Measurements from ENCODE around the gene IDE. TPM values are rescaled to one million over a fixed set of nuclear protein-coding genes. Genes with fewer than 3 reads are reported as not detected.
"Not testable (repeated sequence)": the region's sequence is repeated elsewhere in the genome, so short reads cannot be mapped to it uniquely, and the experiment has no call there.

IDE gene
- total RNA-seq, 1 donor from 2014 or later: 20.2 TPM

- peak; percentile 25 to 57 for DNase-seq (ENCODE audit: low read depth in 2 of 2)
Measured at GRCh38 chr10:92419740-92420545, 153.9 kb downstream of the IDE start.

GRCh38 chr10:92418891-92419290 lies 155.0 kb downstream of the IDE start:
- DNase-seq (ENCODE audit: low read depth in 2 of 2): no peak

- no peak for DNase-seq (ENCODE audit: low read depth in 2 of 2)
Measured at GRCh38 chr10:92418221-92418620, 155.7 kb downstream of the IDE start.

GRCh38 chr10:92413519-92413918 lies 160.4 kb downstream of the IDE start:
- peak; percentile 42 to 82 for DNase-seq (ENCODE audit: low read depth in 2 of 2)

- DNase-seq (ENCODE audit: low read depth in 2 of 2): no peak
Measured at GRCh38 chr10:92413011-92413410, 160.9 kb downstream of the IDE start.

- DNase-seq (ENCODE audit: low read depth in 2 of 2): no peak
Measured at GRCh38 chr10:92411406-92411805, 162.5 kb downstream of the IDE start.

GRCh38 chr10:92410501-92410900 lies 163.4 kb downstream of the IDE start:
- no peak for DNase-seq (ENCODE audit: low read depth in 2 of 2)

- no peak for DNase-seq (ENCODE audit: low read depth in 2 of 2)
Measured at GRCh38 chr10:92408017-92408361, 165.9 kb downstream of the IDE start.

- peak in 1 of 2 donors; percentile 4 for DNase-seq (ENCODE audit: low read depth in 2 of 2)
Measured at GRCh38 chr10:92407305-92408016, 166.4 kb downstream of the IDE start.

- DNase-seq (ENCODE audit: low read depth in 2 of 2): no peak
Measured at GRCh38 chr10:92405419-92405924, 168.4 kb downstream of the IDE start.

- no peak for DNase-seq (ENCODE audit: low read depth in 2 of 2)
Measured at GRCh38 chr10:92404612-92405418, 169.1 kb downstream of the IDE start.

- not testable (repeated sequence) for DNase-seq (ENCODE audit: low read depth in 2 of 2)
Measured at GRCh38 chr10:92402234-92402633, 171.7 kb downstream of the IDE start.

Other genes starting within 250 kb of the IDE start
- gene KIF11, start 19.0 kb upstream of the IDE start, total RNA-seq: 3.2 and 10.5 TPM in 2 replicates
- gene HHEX, start 115.9 kb upstream of the IDE start, total RNA-seq: 38.8 and 62.1 TPM in 2 replicates

Data from lung microvascular endothelial cell (primary cell).